ENCODE measurements around the gene KRTAP12-1.

GRCh38 chr21:44706706-44707581 is 25.0 kb upstream of the KRTAP12-1 start:
- no peak for TF ChIP-seq ZNF565 (CRISPR knock-in tag; conservative IDR thresholded peaks at IDR 0.05; ENCODE audit: low read depth)
- TF ChIP-seq SNAI2 (CRISPR knock-in tag; IDR thresholded peaks at IDR 0.05) = no peak

All from SK-N-SH treated with all-trans-retinoic acid at 6 μM for 48 hours (cell line).